ENCODE measurements around the gene XBP1.

The XBP1 gene

GRCh38 chr22:28798810-28799605 is 1.4 kb downstream of the XBP1 start:
- H3K4me3 ChIP-seq (ENCODE audit: control insufficient read depth, low read depth, low read length) = peak overlapping the region; percentile 99
- no peak for TF ChIP-seq CTCF (conservative IDR thresholded peaks at IDR 0.05; ENCODE audit: control insufficient read depth, insufficient read depth, low read depth, low read length)
- peak; percentile 96 for DNase-seq (ENCODE audit: low read depth)

- no peak for DNase-seq (ENCODE audit: low read depth)
- TF ChIP-seq CTCF (conservative IDR thresholded peaks at IDR 0.05; ENCODE audit: control insufficient read depth, insufficient read depth, low read depth, low read length) = no peak
- no peak overlapping the region for H3K4me3 ChIP-seq (ENCODE audit: control insufficient read depth, low read depth, low read length)
Measured at GRCh38 chr22:28795932-28796856, 4.2 kb downstream of the XBP1 start.

- no peak for DNase-seq (ENCODE audit: low read depth)
- H3K4me3 ChIP-seq (ENCODE audit: control insufficient read depth, low read depth, low read length) = no peak overlapping the region
- TF ChIP-seq CTCF (conservative IDR thresholded peaks at IDR 0.05; ENCODE audit: control insufficient read depth, insufficient read depth, low read depth, low read length) = no peak
Measured at GRCh38 chr22:28795071-28795693, 5.2 kb downstream of the XBP1 start.

- no peak overlapping the region for H3K4me3 ChIP-seq (ENCODE audit: control insufficient read depth, low read depth, low read length)
- DNase-seq (ENCODE audit: low read depth) = no peak
- TF ChIP-seq CTCF (conservative IDR thresholded peaks at IDR 0.05; ENCODE audit: control insufficient read depth, insufficient read depth, low read depth, low read length) = no peak
Measured at GRCh38 chr22:28793976-28794584, 6.3 kb downstream of the XBP1 start.

- no peak for DNase-seq (ENCODE audit: low read depth)
- TF ChIP-seq CTCF (conservative IDR thresholded peaks at IDR 0.05; ENCODE audit: control insufficient read depth, insufficient read depth, low read depth, low read length) = no peak
- no peak overlapping the region for H3K4me3 ChIP-seq (ENCODE audit: control insufficient read depth, low read depth, low read length)
Measured at GRCh38 chr22:28792491-28793383, 7.6 kb downstream of the XBP1 start.

Measured in fibroblast of mammary gland (primary cell).